Endothelial cell of umbilical vein (primary cell): ENCODE results near the gene TIA1.
"Not testable (repeated sequence)": the region's sequence is repeated elsewhere in the genome, so short reads cannot be mapped to it uniquely, and the experiment has no call there.

Experiments used
- EZH2 ChIP-seq: IDR thresholded peaks from 2 replicates; pipeline ENCODE4 v1.6.1; 2012; ENCODE audit warnings: borderline replicate concordance, low read depth, mild to moderate bottlenecking, moderate library complexity, low read length, inconsistent platforms; ENCODE audit not compliant: severe bottlenecking
- POLR2AphosphoS5 ChIP-seq: IDR thresholded peaks from 2 replicates; pipeline ENCODE4 v1.6.1; 2012; ENCODE audit warnings: low read depth, mild to moderate bottlenecking, control low read depth, low read length, moderate library complexity; ENCODE audit not compliant: insufficient read depth
- TF ChIP-seq, protein P1 (sequence below): IDR thresholded peaks from 2 replicates; pipeline ENCODE4 v1.6.1; 2011; ENCODE audit not compliant: insufficient read depth, insufficient read length

DNA sequence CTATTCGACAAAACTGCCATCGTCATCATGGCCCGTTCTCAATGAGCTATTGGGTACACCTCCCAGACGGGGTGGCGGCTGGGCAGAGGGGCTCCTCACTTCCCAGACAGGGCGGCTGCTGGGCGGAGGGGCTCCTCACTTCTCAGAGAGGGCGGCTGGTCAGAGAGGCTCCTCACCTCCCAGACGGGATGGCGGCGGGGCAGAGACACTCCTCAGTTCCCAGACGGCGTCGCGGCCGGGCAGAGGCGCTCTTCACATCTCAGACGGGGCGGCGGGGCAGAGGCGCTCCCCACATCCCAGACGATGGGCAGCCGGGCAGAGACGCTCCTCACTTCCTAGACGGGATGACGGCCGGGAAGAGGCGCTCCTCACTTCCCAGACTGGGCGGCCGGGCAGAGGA is 18.5 kb upstream of the TIA1 start:
- TF ChIP-seq, protein P1, sequence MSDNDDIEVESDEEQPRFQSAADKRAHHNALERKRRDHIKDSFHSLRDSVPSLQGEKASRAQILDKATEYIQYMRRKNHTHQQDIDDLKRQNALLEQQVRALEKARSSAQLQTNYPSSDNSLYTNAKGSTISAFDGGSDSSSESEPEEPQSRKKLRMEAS = not testable (repeated sequence)
- TF ChIP-seq POLR2AphosphoS5, EZH2: not testable (repeated sequence)
